Endothelial cell of umbilical vein (primary cell): ENCODE data around the gene FUCA2. TPM values are rescaled to one million over a fixed set of nuclear protein-coding genes. Genes with fewer than 3 reads are reported as not detected.

Experiments used
- BruUV-seq: library from RNA; stranded (reverse); fragments of 400-500 nt; replicated peaks from 2 replicates; lab custom pipeline; 2021; lab: Mats Ljungman, UMichigan
- CTCF ChIA-PET: fragments of 300-600, 350-600 bp; sonication (Branson Sonifier 250); formaldehyde crosslinking; loops from one replicate; lab custom pipeline; 2021; ENCODE audit warnings: antibody characterized with exemption, inconsistent platforms; lab: Charles Lee
- POLR2A ChIA-PET: fragments of 300-600, 350-600 bp; sonication (Branson Sonifier 250); formaldehyde crosslinking; loops from one replicate; lab custom pipeline; 2021; ENCODE audit warnings: antibody characterized with exemption, inconsistent platforms; lab: Charles Lee
- DNase-seq: peaks from one replicate; pipeline ENCODE4 v3.0.0-alpha.2; 2011; ENCODE audit warnings: low read depth, low spot score
- FAIRE-seq: peaks from 2 replicates; lab custom pipeline; 2011; peaks lifted over from hg19 to GRCh38; lab: Jason Lieb, UNC
- H2AFZ ChIP-seq: 2 replicates; pipeline ENCODE4 v1.6.0; 2012; ENCODE audit warnings: low read depth, low read length, control low read depth, inconsistent platforms
- H3K27ac ChIP-seq: 2 replicates; pipeline ENCODE4 v1.5.1; 2011; ENCODE audit warnings: low read depth, mild to moderate bottlenecking, control low read depth, low read length, moderate library complexity; ENCODE audit not compliant: insufficient read depth
- H3K27me3 ChIP-seq, 2 experiments: 2 replicates each; pipeline versions ENCODE4 v1.6.0 to v1.6.1; 2011; ENCODE audit warnings: low read length in 2 of 2, mixed read lengths in 1 of 2; ENCODE audit not compliant: control insufficient read depth in 2 of 2, insufficient read depth in 2 of 2
- H3K36me3 ChIP-seq, 2 experiments: 2 replicates in 1 of 2; 3 replicates in 1 of 2; pipeline ENCODE4 v1.5.1; 2011; ENCODE audit warnings: low read length in 2 of 2, mild to moderate bottlenecking in 1 of 2, moderate library complexity in 1 of 2; ENCODE audit not compliant: control insufficient read depth in 2 of 2, insufficient read depth in 2 of 2; ENCODE audit errors: extremely low read depth in 1 of 2
- H3K4me1 ChIP-seq: 3 replicates; pipeline ENCODE4 v1.5.1; 2011; ENCODE audit warnings: mild to moderate bottlenecking, low read length; ENCODE audit not compliant: control insufficient read depth, insufficient read depth; ENCODE audit errors: extremely low read depth
- H3K4me2 ChIP-seq: 2 replicates; pipeline ENCODE4 v1.6.1; 2011; ENCODE audit warnings: low read length, control low read depth, mixed read lengths; ENCODE audit not compliant: insufficient read depth
- H3K4me3 ChIP-seq, 3 experiments: fragments of 200-600 bp in 1 of 3; sonication (generic), shearing (Covaris generic) in 1 of 3; replicated peaks in 1 of 3; 2 replicates each; pipeline ENCODE4 v1.5.1; 2011 to 2016; ENCODE audit warnings: control low read depth in 3 of 3, low read length in 3 of 3, mild to moderate bottlenecking in 2 of 3, inconsistent platforms in 1 of 3, low read depth in 1 of 3, moderate library complexity in 1 of 3; ENCODE audit not compliant: insufficient read depth in 1 of 3
- H3K79me2 ChIP-seq: 2 replicates; pipeline ENCODE4 v1.6.0; 2012; ENCODE audit warnings: low read length, inconsistent platforms; ENCODE audit not compliant: control insufficient read depth, insufficient read depth
- H3K9ac ChIP-seq: replicated peaks from 2 replicates; pipeline ENCODE3; 2011; ENCODE audit warnings: low read length, control low read depth; ENCODE audit not compliant: insufficient read depth; ENCODE audit errors: extremely low read depth
- H3K9me1 ChIP-seq: replicated peaks from 3 replicates; pipeline ENCODE4 v1.6.0; 2011; ENCODE audit warnings: mild to moderate bottlenecking, low read length; ENCODE audit not compliant: control insufficient read depth, insufficient read depth; ENCODE audit errors: extremely low read depth
- H3K9me3 ChIP-seq: replicated peaks from 2 replicates; pipeline ENCODE4 v1.5.1; 2012; ENCODE audit warnings: low read length, inconsistent platforms; ENCODE audit not compliant: control insufficient read depth, insufficient read depth
- H4K20me1 ChIP-seq: replicated peaks from 2 replicates; pipeline ENCODE3; 2011; ENCODE audit warnings: mild to moderate bottlenecking, low read length; ENCODE audit not compliant: control insufficient read depth, insufficient read depth; ENCODE audit errors: extremely low read depth
- EZH2 ChIP-seq: IDR thresholded peaks from 2 replicates; pipeline ENCODE4 v1.6.1; 2012; ENCODE audit warnings: borderline replicate concordance, low read depth, mild to moderate bottlenecking, moderate library complexity, low read length, inconsistent platforms; ENCODE audit not compliant: severe bottlenecking
- FOS ChIP-seq: IDR thresholded peaks from 2 replicates; pipeline ENCODE4 v1.6.1; 2011; ENCODE audit warnings: mild to moderate bottlenecking, low read length, moderate library complexity, borderline replicate concordance; ENCODE audit not compliant: insufficient read depth
- GATA2 ChIP-seq: IDR thresholded peaks from 2 replicates; pipeline ENCODE4 v1.7.0; 2011; ENCODE audit warnings: low read depth, mild to moderate bottlenecking, moderate library complexity, mixed read lengths, low read length; ENCODE audit not compliant: insufficient read length, insufficient read depth
- JUN ChIP-seq: IDR thresholded peaks from 2 replicates; pipeline ENCODE4 v1.6.1; 2011; ENCODE audit warnings: borderline replicate concordance, low read depth; ENCODE audit not compliant: insufficient read length, insufficient read depth
- MYC ChIP-seq: IDR thresholded peaks from one replicate; pipeline ENCODE4 v1.6.1; 2011; ENCODE audit warnings: mild to moderate bottlenecking, low read depth, low read length
- POLR2A ChIP-seq: IDR thresholded peaks from 2 replicates; pipeline ENCODE4 v1.6.1; 2012; ENCODE audit warnings: low read depth, mild to moderate bottlenecking, control low read depth, low read length
- POLR2AphosphoS5 ChIP-seq: IDR thresholded peaks from 2 replicates; pipeline ENCODE4 v1.6.1; 2012; ENCODE audit warnings: low read depth, mild to moderate bottlenecking, control low read depth, low read length, moderate library complexity; ENCODE audit not compliant: insufficient read depth
- dilution Hi-C: fragments of 300-500 bp; cut with MboI; formaldehyde crosslinking; loops from one replicate; pipeline ENCODE4 v1.15.0; 2019; ENCODE audit warnings: low sequenced_read_pairs; ENCODE audit not compliant: extremely low pct_ligation_motif_present
- intact Hi-C: fragments of 100-400 bp; cut with micrococcal nuclease; formaldehyde crosslinking; loops from one replicate; pipeline ENCODE4 v1.10.0; 2022
- polyA plus RNA-seq, 4 experiments: library from polyadenylated mRNA; depleted of rRNA in 3 of 4; stranded (reverse) in 3 of 4; unstranded in 1 of 4; fragments of >200 nt; gene quantifications; 2 replicates each; pipeline versions ENCODE4 v1.2.1 to v1.2.3, GENCODE V29; 2011 to 2012; ENCODE audit warnings: missing spikeins in 1 of 4
- total RNA-seq: library from RNA; stranded (reverse); gene quantifications from 2 replicates; pipeline ENCODE4 v1.2.3, GENCODE V29; 2021
- TF ChIP-seq, protein P1 (sequence below): IDR thresholded peaks from 2 replicates; pipeline ENCODE4 v1.6.1; 2011; ENCODE audit not compliant: insufficient read depth, insufficient read length
- TF ChIP-seq, protein P2 (sequence below), 2 donors: IDR thresholded peaks; 1 replicate in 1 of 2; 2 replicates in 1 of 2; pipeline ENCODE4 v1.5.1; 2011; ENCODE audit warnings: low read length in 2 of 2, mild to moderate bottlenecking in 2 of 2, moderate library complexity in 2 of 2, control low read depth in 1 of 2, inconsistent platforms in 1 of 2, low read depth in 1 of 2; ENCODE audit not compliant: insufficient read depth in 1 of 2; ENCODE audit errors: extremely low read depth in 1 of 2

Gene FUCA2
- total and polyA plus RNA-seq, 2 donors (not counting 3 experiments of a cell fraction or from before 2014, with no cell fraction given) = 29.7 to 80.9 TPM

DNA sequence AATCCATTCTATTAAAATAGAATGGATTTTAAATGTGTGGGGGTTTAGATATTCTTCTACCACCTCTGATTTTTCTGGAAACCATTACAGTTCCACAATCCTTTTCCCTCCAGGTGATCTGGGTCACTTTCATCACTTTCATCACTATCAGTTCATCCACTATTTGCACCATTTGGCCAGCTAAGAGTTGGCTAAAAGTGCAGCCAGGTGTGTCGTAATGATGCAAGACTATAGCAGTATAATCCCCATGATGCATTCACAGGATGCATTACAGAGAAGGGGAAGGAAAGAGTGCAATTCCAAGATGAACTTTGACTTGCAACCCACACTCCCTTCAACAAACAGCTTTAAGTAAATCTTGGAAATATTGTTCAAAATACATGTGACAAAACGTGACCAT is 4.9 kb downstream of the FUCA2 start:
- intact Hi-C loops = no loop called here

GRCh38 chr6:143506199-143506598 is 5.3 kb downstream of the FUCA2 start:
- no peaks in the 10 kb centered on the region for H3K9me3 ChIP-seq
- TF ChIP-seq, protein P1, sequence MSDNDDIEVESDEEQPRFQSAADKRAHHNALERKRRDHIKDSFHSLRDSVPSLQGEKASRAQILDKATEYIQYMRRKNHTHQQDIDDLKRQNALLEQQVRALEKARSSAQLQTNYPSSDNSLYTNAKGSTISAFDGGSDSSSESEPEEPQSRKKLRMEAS = no peak
- TF ChIP-seq GATA2 (no peak), EZH2 (no peak), FOS (no peak), MYC (no peak), POLR2A (no peak), JUN (no peak), POLR2AphosphoS5 (no peak)
- TF ChIP-seq, protein P2, sequence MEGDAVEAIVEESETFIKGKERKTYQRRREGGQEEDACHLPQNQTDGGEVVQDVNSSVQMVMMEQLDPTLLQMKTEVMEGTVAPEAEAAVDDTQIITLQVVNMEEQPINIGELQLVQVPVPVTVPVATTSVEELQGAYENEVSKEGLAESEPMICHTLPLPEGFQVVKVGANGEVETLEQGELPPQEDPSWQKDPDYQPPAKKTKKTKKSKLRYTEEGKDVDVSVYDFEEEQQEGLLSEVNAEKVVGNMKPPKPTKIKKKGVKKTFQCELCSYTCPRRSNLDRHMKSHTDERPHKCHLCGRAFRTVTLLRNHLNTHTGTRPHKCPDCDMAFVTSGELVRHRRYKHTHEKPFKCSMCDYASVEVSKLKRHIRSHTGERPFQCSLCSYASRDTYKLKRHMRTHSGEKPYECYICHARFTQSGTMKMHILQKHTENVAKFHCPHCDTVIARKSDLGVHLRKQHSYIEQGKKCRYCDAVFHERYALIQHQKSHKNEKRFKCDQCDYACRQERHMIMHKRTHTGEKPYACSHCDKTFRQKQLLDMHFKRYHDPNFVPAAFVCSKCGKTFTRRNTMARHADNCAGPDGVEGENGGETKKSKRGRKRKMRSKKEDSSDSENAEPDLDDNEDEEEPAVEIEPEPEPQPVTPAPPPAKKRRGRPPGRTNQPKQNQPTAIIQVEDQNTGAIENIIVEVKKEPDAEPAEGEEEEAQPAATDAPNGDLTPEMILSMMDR (IDR thresholded peaks at IDR 0.05; ENCODE audit: extremely low read depth in 1 of 2, insufficient read depth in 1 of 2, low read depth in 1 of 2, low read length in 2 of 2) = no peak
- POLR2A ChIA-PET = no interaction called here
- FAIRE-seq = no peak
- intact Hi-C loops (no loop called here), dilution Hi-C loops (no loop called here)
- no TSS peak for BruUV-seq
- H3K9me1 ChIP-seq = no peaks in the 10 kb centered on the region
- H3K79me2 ChIP-seq = peaks cover 8% of the 10 kb centered on the region
- no peaks in the 10 kb centered on the region for H3K27me3 ChIP-seq
- no peak overlapping the region for H3K4me3 ChIP-seq
- DNase-seq = no peak
- peaks cover 12% of the 10 kb centered on the region for H3K4me1 ChIP-seq
- CTCF ChIA-PET = interaction anchor here (1.2 to 1.7 kb wide), 2 partner anchors 9 to 13 kb away, joined by 4 read pairs; no protein-coding TSS in a partner anchor
- peaks cover 0 to 3% of the 10 kb centered on the region in 2 experiments for H3K36me3 ChIP-seq
- H3K4me2 ChIP-seq = no peak overlapping the region
- no peak overlapping the region for H3K27ac ChIP-seq
- no peak overlapping the region for H3K9ac ChIP-seq
- H4K20me1 ChIP-seq = no peaks in the 10 kb centered on the region
- no peak overlapping the region for H2AFZ ChIP-seq

More for the DNA sequence above, 4.9 kb downstream of the FUCA2 start:
- no peaks in the 10 kb centered on the region for H3K27me3 ChIP-seq
- H3K79me2 ChIP-seq = peaks cover 8% of the 10 kb centered on the region
- peaks cover 0 to 3% of the 10 kb centered on the region in 2 experiments for H3K36me3 ChIP-seq
- ChIA-PET POLR2A (no interaction called here), CTCF (interaction anchor here (1.2 kb wide), 1 partner anchor 13 kb away, joined by 4 read pairs; no protein-coding TSS in a partner anchor)
- H3K4me1 ChIP-seq = peaks cover 14% of the 10 kb centered on the region
- DNase-seq = no peak
- H4K20me1 ChIP-seq = no peaks in the 10 kb centered on the region
- H3K27ac ChIP-seq = no peak overlapping the region
- no peaks in the 10 kb centered on the region for H3K9me3 ChIP-seq
- dilution Hi-C loops = no loop called here
- H3K9me1 ChIP-seq = no peaks in the 10 kb centered on the region
- no peak overlapping the region for H3K9ac ChIP-seq
- no TSS peak for BruUV-seq
- no peak overlapping the region for H3K4me2 ChIP-seq
- no peak for FAIRE-seq
- no peak overlapping the region for H3K4me3 ChIP-seq
- TF ChIP-seq, protein P2 (IDR thresholded peaks at IDR 0.05; ENCODE audit: extremely low read depth in 1 of 2, insufficient read depth in 1 of 2, low read depth in 1 of 2, low read length in 2 of 2) = no peak
- no peak for TF ChIP-seq FOS
- H2AFZ ChIP-seq = no peak overlapping the region
